AG04449 (cell line): ENCODE measurements around the gene MYO1E.
A peak's percentile ranks its signal among the peaks of the same experiment; 100 is the strongest.
"Not testable (repeated sequence)": the region's sequence is repeated elsewhere in the genome, so short reads cannot be mapped to it uniquely, and the experiment has no call there.

Experiments
- CTCF ChIA-PET: fragments of 350-600 bp; formaldehyde crosslinking; extraction: SDS; loops from one replicate; lab custom pipeline; 2021; ENCODE audit warnings: antibody characterized with exemption; lab: Yijun Ruan, JAX
- POLR2A ChIA-PET: fragments of 400-600, 350-600 bp; formaldehyde crosslinking; extraction: SDS; loops from one replicate; lab custom pipeline; 2020; ENCODE audit warnings: antibody characterized with exemption, inconsistent platforms; lab: Yijun Ruan, JAX
- DNase-seq: peaks from one replicate; pipeline ENCODE4 v3.0.0-alpha.2; 2010; ENCODE audit warnings: low read depth, low spot score
- H3K4me3 ChIP-seq: 2 replicates; pipeline ENCODE4 v1.5.1; 2011; ENCODE audit warnings: low read depth, mild to moderate bottlenecking, control low read depth, low read length
- CTCF ChIP-seq: IDR thresholded peaks from one replicate; pipeline ENCODE4 v1.5.1; 2011; ENCODE audit warnings: mild to moderate bottlenecking, moderate library complexity, low read length, control low read depth, inconsistent platforms; ENCODE audit not compliant: insufficient read depth; ENCODE audit errors: missing control alignments

The MYO1E gene

GRCh38 chr15:59344311-59344710 is 28.4 kb downstream of the MYO1E start:
- ChIA-PET CTCF (interaction anchor here (0.7 to 1.2 kb wide), 3 partner anchors 9 to 56 kb away, joined by 3 read pairs; no protein-coding TSS in a partner anchor), POLR2A (no interaction called here)
- DNase-seq = no peak

GRCh38 chr15:59340325-59340724 is 32.3 kb downstream of the MYO1E start:
- TF ChIP-seq CTCF = no peak
- no peak overlapping the region for H3K4me3 ChIP-seq
- CTCF ChIA-PET = no interaction called here
- POLR2A ChIA-PET = no interaction called here
- no peak for DNase-seq

More at GRCh38 chr15:59344311-59344710, 28.4 kb downstream of the MYO1E start:
- no peak for TF ChIP-seq CTCF
- H3K4me3 ChIP-seq = no peak overlapping the region

- CTCF ChIA-PET = no interaction called here
- DNase-seq = peak; percentile 44
- no peak overlapping the region for H3K4me3 ChIP-seq
- no peak for TF ChIP-seq CTCF
- POLR2A ChIA-PET = interaction anchor here (0.6 kb wide), 1 partner anchor 12 kb away, joined by 4 read pairs; no protein-coding TSS in a partner anchor
These were observed 33.4 kb downstream of the MYO1E start for GRCh38 chr15:59339252-59339672.

- no peak overlapping the region for H3K4me3 ChIP-seq
- DNase-seq = no peak
- TF ChIP-seq CTCF = no peak
- ChIA-PET POLR2A (interaction anchor here (0.7 to 1.0 kb wide), 2 partner anchors 9 to 17 kb away, joined by 5 to 6 read pairs; no protein-coding TSS in a partner anchor), CTCF (interaction anchor here (1.2 kb wide), 1 partner anchor 92 kb away, joined by 5 read pairs; no protein-coding TSS in a partner anchor)
These were observed 34.3 kb downstream of the MYO1E start for GRCh38 chr15:59338414-59338813.

GRCh38 chr15:59336725-59337124 is 35.9 kb downstream of the MYO1E start:
- H3K4me3 ChIP-seq, POLR2A ChIA-PET, DNase-seq: not testable (repeated sequence)
- CTCF ChIA-PET = interaction anchor here (1.5 kb wide), 1 partner anchor 22 kb away, joined by 3 read pairs; no protein-coding TSS in a partner anchor

GRCh38 chr15:59335207-59335786 is 37.4 kb downstream of the MYO1E start:
- POLR2A ChIA-PET = interaction anchor here (0.6 to 0.7 kb wide), 2 partner anchors 37 to 67 kb away, joined by 3 read pairs; partner anchors contain the start of gene MYO1E

More at GRCh38 chr15:59335207-59335786, 37.4 kb downstream of the MYO1E start:
- CTCF ChIA-PET = interaction anchor here (1.1 kb wide), 1 partner anchor 8 kb away, joined by 3 read pairs; no protein-coding TSS in a partner anchor
- DNase-seq = no peak
- H3K4me3 ChIP-seq = no peak overlapping the region
- TF ChIP-seq CTCF = no peak
